Embryonic facial prominence (tissue), 1 donor: ENCODE measurements around the gene ZNF277.
A peak's percentile ranks its signal among the peaks of the same experiment; 100 is the strongest.

ENCODE experiments used
- DNase-seq: peaks from one replicate; pipeline ENCODE4 v3.0.0-alpha.2; 2016; ENCODE audit errors: extremely low spot score

The ZNF277 gene

DNA sequence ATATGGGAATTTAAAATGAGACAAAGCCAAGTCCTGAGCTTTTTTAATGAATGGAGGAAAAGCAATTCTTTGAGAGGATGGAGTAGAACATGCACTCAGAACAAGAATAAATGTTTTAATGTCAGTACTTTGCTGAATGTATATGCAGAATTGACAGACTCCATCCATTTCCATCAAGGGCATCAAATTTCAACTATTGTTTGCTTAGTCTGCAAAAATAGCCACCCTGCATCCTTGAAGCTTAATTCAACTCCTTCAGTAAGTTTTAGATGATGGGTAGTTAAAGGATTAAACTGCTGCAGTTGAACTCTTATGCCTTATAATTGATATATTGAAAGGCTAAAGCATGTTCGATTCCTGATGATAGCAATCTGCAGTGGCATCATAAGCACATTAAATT, 144.1 kb downstream of the ZNF277 start:
- no peak for DNase-seq

DNA sequence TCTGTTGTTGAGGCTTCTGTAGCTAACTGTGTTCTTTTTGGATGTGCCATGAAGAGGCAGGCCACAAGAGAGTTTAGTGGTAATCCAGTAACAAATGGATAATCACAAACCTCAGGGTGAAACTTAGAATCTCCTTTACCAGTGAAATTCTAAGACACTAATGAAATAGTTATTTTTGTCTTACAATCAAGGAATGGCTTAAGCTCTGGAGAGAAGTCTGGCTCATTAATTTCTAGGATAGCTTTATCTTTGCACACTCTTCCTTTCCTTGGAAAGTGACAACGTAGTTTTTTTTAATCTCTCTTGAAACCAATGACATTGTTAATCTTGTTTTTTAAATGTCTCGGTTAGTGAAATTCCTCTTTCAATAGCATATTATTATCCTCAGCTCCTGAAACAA, 150.1 kb downstream of the ZNF277 start:
- no peak for DNase-seq

DNA sequence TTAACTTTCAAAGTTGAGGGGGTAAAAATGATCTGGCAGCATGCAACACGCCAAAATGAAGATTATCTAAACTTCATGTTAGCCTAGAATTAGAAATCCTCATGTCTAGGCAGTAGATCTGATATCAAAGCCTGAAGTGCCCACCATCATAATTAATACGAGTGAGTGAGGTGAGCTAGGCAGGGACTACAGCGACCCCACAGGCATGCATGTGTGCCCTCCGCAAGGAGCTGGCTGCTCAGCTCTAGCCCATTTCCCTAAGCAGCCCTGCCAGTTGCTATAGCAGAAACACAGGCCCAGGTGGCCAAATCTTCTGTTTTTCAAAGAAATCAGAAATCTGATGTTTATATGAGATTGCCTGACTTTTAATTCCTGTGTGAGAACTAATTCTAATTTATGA, 150.6 kb downstream of the ZNF277 start:
- no peak for DNase-seq

DNA sequence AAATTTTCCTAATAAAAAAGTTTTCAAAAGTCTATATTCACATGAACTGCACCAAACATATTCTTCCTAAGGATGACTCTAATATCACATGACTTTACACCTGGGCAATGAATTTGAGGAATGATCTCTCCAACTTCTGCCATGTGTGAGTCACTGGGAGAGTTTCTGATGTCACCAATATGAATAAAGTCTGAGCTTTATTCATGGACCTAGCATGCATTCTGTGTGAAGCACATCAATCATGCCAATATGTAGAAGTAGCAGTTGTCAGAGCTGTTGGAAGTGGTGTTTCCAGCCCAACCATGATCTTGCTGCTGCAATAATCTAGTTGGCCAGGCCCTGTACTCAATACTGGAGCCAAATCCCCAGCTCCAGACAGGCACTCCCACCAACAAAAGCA, 152.0 kb downstream of the ZNF277 start:
- no peak for DNase-seq

DNA sequence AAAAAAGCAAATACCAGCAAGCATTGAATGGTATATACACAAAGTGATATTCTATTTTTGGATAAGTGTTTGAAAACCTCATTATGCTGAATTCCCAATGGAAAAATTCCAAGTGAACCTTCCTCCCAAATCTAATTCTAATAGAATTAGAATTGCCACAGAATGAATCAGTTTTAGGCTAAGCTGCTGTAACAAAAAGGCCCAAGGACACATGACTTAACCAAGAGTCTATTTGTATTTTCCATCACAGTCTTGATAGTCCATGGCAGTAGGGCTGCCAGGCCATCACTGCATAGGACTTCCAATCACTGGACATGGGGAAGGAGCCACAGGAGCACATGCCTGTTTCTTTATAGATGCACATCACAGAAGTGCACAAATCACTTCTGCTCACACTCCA, 152.6 kb downstream of the ZNF277 start:
- DNase-seq: no peak

DNA sequence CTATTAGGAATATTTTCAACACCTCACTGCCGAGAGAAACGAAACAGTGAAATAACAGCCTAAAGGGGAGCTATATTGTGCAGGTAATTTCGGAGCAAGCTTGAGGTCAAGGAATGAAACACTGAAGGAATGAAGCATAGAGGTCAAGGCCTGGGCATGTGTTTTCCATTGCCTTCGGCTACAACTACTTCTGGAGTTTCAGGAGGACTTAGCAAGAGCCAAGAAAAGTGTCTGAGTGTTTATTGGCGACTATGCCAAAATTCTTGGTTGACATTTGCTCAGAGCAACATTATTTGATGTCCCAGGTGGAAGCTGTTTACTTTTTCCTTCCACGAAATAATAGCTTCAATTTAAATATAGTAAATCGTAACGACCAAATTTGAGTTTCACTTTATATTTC, 154.2 kb downstream of the ZNF277 start:
- DNase-seq: no peak

DNA sequence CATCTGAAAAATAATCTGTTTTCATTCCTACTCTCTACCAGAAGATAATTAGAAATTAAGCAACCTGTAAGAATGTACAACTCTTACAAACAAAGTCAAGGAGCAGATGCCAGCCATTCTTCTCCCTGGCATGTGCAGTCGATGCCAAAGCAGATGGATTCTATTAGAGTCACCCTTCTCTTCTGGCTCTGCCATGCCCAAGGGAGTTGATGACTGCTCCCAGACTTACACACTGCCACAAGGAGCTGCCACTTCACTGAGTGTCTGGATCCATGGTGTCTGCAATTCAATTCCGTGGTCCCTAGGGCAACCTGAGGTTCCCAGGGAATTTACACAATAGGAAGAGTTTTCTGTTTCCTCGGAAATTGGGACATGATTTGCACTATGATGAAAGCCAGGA, 154.7 kb downstream of the ZNF277 start:
- DNase-seq: no peak

DNA sequence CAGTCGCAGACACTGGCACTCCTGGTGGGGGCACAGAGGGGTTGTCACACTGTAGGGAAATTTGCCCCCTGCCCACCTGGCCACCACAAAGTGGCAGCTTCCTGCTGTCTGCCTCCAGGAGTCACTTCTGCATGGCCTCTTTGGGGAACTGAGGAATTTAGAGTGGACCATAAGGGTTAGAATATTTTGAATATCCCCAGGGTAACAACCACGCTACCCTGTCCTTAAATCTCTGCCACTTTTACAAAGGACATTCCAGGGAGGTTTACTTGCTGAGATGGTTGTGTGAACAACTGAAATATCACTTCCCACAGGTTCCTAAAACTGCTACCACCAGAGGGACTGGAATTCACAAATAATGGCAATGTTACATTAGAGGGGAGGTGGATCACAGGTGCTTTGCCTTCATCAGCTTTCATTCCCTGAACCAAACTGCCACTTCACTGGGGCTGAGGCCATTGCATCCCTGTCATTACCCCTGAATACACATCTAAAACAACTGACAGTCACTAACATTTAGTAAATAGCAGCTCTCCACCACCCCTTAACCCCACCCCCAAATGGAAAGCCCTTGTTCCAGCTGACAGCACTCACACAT, 155.7 kb downstream of the ZNF277 start:
- no peak for DNase-seq

DNA sequence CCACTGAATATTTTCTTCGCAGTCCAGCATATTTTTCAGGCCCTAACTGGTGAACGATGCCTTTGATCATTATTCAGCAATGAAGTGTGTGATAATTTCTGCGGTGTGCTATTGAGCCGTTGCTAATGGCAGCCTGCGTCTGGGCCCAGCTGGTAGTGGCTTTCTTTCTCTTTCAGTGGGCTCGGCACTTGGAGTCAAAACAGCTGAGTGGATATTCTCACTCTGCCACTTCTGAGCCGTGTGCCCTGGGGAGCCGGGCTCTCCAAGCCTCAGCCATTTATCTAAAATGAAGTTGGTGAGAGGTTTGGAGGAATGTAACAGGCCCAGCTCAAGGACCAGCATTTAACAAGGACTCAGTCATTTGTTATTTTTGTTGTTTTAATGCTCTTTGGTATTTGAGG, 156.2 kb downstream of the ZNF277 start:
- DNase-seq: no peak

DNA sequence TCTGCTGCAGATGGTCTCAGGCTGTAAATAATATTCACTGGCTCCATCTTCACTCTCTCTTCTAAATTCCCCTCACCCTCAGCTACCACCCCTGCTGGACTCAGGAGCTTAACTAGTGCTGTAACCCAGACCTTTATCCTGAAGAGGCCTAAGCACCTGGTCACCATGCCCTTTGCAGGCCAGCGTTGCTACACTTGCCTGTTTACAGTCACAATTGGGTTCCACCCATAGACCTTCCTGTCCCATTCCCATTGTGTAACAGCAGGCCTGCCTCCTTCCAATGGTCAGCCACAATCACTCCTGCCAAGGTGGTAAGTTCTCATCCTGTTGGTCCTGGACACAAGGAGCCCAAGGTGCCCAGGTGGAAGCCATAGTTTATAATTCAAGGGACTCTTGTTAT, 157.9 kb downstream of the ZNF277 start:
- DNase-seq: no peak

DNA sequence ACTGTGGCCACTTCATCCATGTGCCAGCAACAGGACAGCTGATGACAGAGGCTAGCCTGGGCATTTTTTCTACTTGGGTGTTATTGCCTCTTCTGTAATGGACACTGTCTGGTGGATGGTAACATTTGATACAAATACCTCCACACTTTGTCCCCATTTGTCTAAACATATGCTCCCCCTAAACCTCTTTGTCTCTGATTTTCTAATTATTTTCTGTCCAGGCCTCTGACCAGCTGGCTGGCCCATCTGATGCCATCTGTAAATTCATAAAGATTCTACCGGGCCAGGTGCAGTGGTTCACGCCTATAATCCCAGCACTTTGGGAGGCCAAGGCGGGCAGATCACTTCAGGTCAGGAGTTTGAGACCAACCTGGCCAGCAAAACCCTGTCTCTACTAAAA, 159.1 kb downstream of the ZNF277 start:
- DNase-seq: no peak

DNA sequence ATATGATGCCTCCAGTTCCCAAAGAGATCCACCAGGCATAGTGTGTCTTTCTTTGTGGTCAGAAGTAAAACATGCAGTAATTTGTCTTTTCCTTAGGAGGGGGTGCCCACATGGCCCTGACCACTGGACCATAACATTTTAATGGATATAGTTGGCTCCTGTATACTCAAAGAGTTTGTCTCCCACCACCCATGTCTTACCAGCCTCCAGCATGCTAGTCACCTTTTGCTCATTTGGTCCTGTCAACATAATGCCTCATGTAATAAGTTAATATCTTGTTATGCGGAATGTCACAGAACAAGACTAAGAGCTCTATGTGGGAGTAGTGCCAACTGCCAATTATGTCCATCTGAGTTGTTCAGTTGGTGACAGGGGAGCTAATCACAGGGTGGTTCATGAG, 160.4 kb downstream of the ZNF277 start:
- no peak for DNase-seq

DNA sequence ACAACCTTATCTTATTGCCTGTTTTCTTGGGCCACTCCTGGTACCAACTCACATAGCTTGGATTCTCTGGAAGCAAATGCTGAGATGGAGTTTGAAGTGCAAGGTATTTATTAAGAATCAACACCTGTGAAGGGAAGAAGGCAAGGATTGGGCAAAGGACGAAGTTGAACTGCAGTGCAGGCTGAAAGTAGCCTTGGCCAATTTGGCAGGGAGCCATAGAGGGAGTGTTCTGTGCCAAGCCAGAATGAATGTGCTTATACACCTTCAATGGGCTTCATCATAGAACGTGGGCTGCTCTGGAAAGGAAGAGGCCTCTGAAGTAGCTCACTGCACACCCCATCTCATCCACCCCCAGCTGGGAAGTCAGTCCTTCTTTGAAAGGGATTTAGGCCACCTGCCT, 163.9 kb downstream of the ZNF277 start:
- no peak for DNase-seq

DNA sequence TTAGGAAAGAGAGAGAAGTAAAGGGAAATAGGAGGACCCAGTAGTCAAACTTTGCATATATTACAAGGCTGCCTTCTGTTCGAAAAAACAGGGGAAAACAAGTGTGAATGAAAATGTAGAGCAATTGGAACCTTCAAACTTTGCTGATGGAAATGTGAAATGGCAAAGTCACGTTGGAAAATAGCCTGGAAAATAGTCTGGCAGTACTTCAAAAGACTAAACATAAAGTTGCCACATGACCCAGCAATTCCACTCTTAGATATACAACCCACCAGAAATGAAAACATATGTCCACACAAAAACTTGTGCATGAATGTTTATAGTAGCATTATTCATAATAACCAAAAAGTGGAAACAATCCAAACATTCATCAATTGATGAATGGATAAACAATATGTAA, 165.2 kb downstream of the ZNF277 start:
- no peak for DNase-seq

DNA sequence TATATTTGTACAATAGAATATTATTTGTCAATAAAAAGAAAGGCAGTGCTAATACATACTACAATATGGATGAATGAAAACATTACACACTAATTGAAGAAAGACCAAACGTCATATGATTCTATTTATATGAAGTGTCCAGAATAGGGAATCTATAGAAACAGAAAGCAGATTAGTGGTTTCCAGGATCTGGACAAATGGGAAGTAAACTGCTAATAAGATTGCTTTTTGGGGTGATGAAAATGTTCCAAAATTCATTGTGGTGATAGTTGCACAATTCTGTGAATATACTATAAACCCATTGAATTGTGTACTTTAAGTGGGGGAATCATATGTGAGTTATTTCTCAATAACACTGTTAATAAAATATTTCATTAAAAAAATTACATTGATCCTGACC, 165.6 kb downstream of the ZNF277 start:
- DNase-seq: no peak

DNA sequence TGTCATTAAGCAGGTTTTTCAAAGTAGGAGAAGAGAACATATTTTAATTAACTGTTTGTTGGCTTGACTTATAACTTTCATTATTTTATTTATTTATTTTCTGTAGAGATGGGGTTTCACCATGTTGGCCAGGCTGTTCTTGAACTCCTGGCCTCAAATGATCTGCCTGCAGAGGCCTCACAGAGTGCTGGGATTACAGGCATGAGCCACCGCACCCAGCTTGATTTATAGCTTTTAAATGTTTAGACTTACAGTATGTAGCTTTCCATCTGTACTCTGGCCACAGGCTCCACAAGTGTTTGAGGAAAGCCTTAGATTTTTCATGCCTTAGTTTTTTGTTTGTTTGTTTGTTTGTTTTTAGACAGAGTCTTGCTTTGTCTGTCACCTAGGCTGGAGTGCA, 171.1 kb downstream of the ZNF277 start:
- no peak for DNase-seq

DNA sequence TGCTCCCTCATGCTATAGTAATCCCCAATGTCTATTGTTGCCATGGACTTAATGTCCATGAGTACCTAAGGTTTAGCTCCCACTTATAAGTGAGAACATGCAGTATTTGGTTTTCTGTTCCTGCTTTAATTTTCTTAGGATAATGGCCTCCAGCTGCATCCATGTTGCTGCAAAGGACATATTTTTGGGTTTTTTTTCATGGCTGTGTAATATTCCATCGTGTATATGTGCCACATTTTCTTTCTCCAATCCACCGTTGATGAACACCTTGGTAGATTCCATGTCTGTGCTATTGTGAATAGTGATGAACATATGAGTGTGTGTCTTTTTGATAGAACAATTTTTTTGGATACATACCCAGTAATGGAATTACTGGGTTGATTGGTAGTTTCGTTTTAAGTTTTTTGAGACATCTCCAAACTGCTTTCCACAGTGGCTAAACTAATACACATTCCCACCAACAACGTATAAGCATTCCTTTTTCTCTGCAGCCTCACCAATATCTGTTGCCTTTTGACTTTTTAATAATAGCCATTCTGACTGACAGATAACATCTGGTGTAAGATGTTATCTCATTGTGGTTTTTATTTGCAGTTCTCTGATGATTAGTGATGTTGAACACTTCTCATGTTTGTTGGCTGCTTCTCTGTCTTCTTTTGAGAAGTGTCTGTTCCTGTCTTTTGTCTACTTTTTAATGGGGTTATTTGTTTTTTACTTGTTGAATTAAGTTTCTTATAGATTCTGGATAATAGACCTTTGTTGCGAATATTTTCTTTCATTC, 175.0 kb downstream of the ZNF277 start:
- DNase-seq: no peak

DNA sequence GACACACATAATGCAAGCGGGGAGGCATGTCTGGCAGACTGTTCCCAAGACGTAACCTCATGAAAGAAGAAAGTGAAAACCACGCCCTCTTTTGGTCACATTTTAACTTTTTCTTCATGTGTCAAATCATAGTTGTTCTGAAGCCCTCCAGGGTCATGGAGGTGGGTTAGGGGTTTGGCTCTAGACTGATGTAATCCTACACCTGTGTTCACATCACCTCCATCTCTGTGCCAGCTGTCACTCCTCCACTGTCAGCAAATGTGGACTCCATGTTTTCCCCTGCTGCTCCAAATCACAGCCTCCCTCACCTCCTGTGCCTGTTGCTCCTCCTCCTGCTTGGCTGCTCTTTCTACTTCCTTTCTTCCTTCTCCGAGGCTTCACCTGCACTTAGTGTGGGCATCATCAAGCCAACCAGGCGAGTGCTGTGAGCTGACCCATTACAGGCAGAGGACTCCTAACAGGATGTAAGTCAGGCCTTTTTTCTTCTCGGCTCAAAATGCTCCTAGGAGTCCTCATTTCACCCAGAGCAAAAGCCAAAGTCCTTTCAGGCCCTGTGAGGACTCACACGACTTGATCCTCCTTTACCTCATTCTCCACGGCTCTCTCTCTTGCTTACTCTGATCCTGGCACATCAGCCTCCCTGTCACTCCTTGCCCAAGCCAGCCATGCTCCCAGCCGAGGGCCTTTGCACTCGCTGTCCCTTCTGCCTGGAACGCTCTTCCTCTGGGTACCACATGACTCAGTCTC, 177.3 kb downstream of the ZNF277 start:
- no peak for DNase-seq

DNA sequence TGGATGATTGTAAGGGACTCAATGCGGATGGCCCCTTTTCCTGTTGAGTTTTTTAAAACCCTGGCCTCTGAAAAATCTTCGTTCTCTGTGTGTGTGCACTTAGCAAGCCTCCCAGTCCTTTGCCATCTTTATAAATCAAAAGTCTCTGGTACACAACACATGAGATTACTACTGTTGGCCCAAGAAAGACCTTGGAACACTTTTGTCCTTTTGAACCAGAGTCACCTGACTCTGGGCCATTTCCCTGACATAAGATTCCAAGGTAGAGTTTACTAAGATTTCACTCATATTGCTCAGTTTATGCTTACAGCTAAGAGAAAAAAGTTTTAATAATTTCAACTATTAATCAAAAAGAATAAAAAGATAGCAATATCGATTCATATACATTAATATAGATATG, 179.0 kb downstream of the ZNF277 start:
- no peak for DNase-seq

DNA sequence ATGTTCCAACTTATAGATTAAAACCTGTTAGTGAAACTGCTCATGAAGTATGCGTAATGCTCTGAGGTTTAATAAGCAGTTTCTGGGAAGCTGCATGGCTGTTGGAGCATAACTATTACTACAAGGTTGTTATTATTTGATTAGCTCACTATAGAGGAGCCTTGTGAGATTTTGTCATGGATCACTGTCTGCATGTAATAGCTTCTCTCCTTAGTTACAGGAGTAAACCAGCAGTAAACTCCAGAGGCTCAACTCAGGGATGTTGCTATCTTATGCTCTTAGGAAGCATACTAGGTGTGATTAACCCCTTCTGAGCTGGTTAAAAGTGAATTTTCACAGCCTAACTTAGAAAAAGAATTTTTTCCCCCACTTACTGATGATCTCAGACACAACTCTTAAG, 180.1 kb downstream of the ZNF277 start:
- no peak for DNase-seq

DNA sequence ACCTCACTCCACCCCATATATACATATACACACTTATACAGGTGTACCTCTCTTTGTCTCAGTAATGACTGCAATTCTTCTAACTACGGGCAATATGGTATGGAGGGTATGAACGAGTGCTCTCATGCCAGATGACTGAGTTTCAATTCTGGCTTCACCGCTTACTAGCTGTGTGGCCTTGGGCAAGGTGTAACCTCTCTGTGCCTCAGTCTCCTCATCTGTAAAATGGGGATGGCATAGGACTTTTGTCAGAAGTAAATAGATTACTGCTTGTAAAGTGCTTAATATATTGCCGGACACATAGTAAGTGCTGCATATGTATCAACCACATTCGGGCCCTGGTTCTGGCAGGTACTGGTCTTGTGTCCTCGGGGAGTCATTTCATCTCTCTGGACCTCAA, 183.7 kb downstream of the ZNF277 start:
- DNase-seq: no peak

DNA sequence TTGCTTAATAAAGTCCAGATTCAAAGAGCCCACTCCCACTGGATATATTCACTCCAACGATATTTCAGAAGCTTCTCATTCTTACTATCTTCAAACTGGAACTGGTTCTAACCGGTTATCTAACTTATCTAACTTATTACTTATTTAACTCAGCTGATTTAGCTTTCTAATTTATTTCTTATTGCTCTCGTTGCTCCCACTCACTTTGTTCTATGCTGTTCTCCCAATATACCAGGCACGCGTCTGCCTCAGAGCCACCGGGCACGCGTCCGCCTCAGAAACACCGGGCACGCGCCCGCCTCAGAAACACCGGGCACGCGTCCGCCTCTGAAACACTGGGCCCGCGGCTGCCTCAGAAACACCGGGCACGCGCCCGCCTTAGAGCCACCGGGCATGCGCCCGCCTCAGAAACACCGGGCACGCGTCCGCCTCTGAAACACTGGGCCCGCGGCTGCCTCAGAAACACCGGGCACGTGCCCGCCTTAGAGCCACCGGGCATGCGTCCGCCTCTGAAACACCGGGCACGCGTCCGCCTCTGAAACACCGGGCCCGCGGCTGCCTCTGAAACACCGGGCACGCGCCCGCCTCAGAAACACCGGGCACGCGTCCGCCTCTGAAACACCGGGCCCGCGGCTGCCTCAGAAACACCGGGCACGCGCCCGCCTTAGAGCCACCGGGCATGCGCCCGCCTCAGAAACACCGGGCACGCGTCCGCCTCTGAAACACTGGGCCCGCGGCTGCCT, 184.8 kb downstream of the ZNF277 start:
- DNase-seq: peak; percentile 27
